GM12801 (cell line): ENCODE data around the gene MINDY3.

Experiments
- TF ChIP-seq, protein P1 (sequence below): IDR thresholded peaks from one replicate; pipeline ENCODE4 v1.5.1; 2011; ENCODE audit warnings: control low read depth; ENCODE audit not compliant: insufficient read length; ENCODE audit errors: extremely low read depth

Gene MINDY3

DNA sequence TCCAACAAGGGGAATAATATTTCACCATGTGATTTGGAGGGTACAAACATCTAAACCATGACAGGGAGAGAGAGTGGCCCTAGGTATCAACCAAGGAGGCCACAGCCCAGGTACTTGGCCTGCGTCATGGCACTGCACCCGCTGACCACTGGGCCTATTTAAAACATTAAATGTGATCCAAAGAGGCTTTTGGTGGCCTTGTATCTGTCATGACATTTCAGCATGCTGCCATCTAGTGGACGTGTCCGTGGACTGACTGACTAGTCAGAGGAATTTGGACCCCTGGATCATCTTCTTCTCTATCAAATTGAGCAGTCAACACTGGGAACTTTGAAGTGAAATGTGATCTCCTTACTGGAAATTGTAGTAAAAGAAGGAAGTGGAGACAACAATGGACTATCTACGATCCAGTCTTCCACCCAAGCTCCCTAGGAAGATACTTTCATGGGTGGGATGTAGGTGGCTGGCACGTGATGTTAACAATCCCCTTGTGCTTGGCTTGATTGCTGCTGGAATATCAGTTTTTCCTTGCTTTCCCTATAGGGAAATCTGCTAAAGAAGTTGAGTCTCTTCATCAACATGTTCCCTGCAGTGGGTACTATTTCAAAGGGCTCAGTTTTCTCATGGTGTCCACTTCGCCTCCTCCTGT is 116.0 kb downstream of the MINDY3 start:
- TF ChIP-seq, protein P1, sequence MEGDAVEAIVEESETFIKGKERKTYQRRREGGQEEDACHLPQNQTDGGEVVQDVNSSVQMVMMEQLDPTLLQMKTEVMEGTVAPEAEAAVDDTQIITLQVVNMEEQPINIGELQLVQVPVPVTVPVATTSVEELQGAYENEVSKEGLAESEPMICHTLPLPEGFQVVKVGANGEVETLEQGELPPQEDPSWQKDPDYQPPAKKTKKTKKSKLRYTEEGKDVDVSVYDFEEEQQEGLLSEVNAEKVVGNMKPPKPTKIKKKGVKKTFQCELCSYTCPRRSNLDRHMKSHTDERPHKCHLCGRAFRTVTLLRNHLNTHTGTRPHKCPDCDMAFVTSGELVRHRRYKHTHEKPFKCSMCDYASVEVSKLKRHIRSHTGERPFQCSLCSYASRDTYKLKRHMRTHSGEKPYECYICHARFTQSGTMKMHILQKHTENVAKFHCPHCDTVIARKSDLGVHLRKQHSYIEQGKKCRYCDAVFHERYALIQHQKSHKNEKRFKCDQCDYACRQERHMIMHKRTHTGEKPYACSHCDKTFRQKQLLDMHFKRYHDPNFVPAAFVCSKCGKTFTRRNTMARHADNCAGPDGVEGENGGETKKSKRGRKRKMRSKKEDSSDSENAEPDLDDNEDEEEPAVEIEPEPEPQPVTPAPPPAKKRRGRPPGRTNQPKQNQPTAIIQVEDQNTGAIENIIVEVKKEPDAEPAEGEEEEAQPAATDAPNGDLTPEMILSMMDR = no peak

DNA sequence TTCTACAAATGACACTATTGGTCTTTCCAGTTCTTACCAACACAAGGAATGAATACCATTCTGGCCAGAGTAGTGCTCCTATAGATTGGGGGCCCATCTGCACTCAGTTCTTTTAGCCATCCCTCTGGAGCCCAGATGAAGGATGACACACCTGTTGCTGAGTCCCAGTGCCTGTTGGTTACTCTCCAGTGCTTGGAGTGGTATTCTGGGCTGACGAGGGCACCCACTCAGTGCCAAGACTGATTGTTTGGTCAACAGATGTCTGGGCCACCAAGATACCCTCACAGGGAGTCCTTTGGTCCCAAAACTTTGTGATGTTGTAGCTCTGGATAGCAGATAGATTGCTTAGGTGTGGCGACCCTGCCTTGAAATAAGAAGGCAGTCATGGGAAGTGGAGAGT is 116.9 kb downstream of the MINDY3 start:
- TF ChIP-seq, protein P1 = no peak

DNA sequence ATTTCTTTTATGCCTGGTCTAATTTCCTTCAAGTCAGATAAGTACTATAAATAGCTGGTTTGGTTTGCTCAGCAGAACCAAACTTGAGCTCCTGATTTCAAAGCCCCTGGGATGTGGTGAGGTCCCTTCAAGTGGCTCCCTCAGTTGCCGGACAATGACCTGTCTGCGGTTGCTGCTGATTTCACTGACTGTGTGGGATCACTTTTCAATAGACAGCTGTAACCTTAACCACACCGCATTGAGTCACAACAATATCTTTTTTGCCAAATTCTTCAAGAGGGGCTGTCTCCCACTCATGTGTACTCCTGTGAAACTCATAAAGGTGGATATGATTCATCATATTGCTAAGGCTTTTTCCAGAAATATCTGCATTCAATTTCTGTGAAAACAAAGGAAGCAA is 117.5 kb downstream of the MINDY3 start:
- TF ChIP-seq, protein P1 = no peak

DNA sequence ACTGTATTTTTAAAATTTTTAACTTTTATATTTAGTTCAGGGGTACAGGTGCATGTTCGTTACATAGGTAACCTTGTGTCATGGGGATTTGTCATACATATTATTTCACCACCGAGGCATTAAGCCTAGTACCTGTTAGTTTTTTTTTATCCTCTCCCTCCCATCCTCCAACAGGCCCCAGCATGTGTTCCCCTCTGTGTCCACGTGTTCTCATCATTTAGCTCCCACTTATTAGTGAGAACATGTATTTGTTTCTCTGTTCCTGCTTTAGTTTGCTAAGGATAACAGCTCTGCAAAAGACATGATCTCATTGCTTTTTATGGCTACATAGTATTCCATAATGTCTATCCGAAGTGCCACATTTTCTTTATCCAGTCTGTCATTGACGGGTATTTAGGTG is 118.2 kb downstream of the MINDY3 start:
- TF ChIP-seq, protein P1 = no peak

DNA sequence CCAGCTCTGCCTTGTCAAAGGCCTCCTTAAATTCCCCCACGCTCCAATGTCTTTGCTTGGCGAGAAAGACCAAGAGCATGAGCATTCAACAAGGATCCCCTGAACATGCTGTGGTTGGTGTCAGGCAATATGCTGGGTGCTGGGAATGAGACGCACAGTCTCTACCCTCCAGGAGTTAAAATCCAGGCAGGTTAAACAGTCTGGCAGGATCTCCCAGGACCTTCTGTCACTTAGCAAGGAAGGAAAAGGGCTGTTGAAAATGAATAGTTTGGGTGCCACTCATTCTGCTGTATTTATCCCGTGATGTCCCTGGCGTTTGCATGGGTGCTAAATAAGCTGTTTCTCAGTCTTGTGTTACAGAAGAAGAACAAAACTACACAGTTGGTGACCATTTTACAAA is 118.7 kb downstream of the MINDY3 start:
- TF ChIP-seq, protein P1 = no peak

DNA sequence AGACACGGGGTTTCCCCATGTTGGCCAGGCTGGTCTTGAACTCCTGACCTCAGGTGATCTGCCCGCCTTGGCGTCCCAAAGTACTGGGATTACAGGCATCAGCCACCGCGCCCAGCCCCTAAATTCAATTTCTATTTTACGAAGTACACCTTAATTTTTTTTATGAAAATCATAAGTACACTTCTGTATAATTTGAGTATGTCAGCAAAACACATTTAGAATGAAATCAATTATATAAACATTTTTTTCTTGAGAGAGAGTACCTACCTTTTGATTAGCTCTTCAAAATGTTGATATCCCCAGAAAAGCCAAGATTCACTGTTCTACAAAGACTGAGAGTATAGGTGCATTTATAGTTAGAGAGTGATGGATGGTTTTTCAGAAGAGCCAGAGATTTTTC is 120.0 kb downstream of the MINDY3 start:
- TF ChIP-seq, protein P1 = no peak

DNA sequence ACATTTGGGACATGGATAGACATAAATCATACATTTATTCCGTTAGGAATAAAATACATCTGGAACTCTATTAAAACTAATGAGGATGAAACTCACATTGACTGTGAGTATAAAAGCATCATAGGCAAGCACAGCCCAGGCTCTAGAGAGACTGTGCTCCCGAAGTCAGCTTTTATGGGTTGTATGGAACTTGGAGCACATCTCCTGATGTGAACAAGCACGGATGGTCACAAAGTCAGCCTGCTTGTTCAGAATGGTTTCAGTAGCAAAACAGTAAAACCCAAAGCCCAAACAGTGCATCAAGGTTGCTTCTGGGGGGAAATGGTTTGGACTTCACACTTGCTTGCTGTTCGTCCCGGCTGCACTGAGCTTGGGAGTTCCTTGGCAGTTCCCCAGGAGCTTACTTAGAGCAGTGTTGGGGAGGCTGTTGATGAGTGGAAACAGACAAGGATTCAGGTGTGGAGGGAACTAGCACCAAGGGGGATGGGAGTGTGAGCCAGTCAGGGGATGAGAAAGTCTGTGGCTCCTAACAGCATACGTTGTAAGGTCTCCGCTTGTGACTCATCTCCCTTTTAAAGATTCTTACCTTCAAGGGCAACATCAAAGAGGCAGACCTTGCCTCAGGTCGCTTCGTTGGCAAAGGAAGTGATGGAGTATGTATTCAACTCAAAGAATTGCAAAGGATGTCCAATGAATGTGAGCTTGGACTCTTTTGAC is 120.9 kb downstream of the MINDY3 start:
- TF ChIP-seq, protein P1 = no peak
